AG09309 (cell line): ENCODE data around the gene DACH2.

ENCODE experiments used
- DNase-seq: peaks from one replicate; pipeline ENCODE4 v3.0.0-alpha.2; 2010; ENCODE audit warnings: low read depth
- H3K4me3 ChIP-seq: 2 replicates; pipeline ENCODE4 v1.5.1; 2011; ENCODE audit warnings: mild to moderate bottlenecking, low read depth, low read length, moderate library complexity; ENCODE audit not compliant: control insufficient read depth
- CTCF ChIP-seq: IDR thresholded peaks from 2 replicates; pipeline ENCODE4 v1.5.1; 2011; ENCODE audit warnings: mild to moderate bottlenecking, low read depth, low read length, inconsistent platforms; ENCODE audit not compliant: insufficient read depth, control insufficient read depth; ENCODE audit errors: missing control alignments

DACH2 gene

GRCh38 chrX:86369847-86370630 lies 221.8 kb downstream of the DACH2 start:
- TF ChIP-seq CTCF = no peak
- no peak overlapping the region for H3K4me3 ChIP-seq
- no peak for DNase-seq

- DNase-seq = no peak
- H3K4me3 ChIP-seq = no peak overlapping the region
- TF ChIP-seq CTCF = no peak
These were observed 222.7 kb downstream of the DACH2 start for GRCh38 chrX:86370927-86371326.

GRCh38 chrX:86379209-86379608 lies 231.0 kb downstream of the DACH2 start:
- no peak for DNase-seq
- TF ChIP-seq CTCF = no peak
- no peak overlapping the region for H3K4me3 ChIP-seq

- no peak for TF ChIP-seq CTCF
- no peak overlapping the region for H3K4me3 ChIP-seq
- DNase-seq = no peak
These were observed 235.7 kb downstream of the DACH2 start for GRCh38 chrX:86383681-86384540.

- H3K4me3 ChIP-seq = no peak overlapping the region
- TF ChIP-seq CTCF = no peak
- DNase-seq = no peak
These were observed 259.1 kb downstream of the DACH2 start for GRCh38 chrX:86407371-86407770.

- H3K4me3 ChIP-seq = no peak overlapping the region
- no peak for DNase-seq
- TF ChIP-seq CTCF = no peak
These were observed 273.5 kb downstream of the DACH2 start for GRCh38 chrX:86421771-86422170.
